ENCODE results near the gene CFAP99.
"Not testable (repeated sequence)": the region's sequence is repeated elsewhere in the genome, so short reads cannot be mapped to it uniquely, and the experiment has no call there.

CFAP99 gene

DNA sequence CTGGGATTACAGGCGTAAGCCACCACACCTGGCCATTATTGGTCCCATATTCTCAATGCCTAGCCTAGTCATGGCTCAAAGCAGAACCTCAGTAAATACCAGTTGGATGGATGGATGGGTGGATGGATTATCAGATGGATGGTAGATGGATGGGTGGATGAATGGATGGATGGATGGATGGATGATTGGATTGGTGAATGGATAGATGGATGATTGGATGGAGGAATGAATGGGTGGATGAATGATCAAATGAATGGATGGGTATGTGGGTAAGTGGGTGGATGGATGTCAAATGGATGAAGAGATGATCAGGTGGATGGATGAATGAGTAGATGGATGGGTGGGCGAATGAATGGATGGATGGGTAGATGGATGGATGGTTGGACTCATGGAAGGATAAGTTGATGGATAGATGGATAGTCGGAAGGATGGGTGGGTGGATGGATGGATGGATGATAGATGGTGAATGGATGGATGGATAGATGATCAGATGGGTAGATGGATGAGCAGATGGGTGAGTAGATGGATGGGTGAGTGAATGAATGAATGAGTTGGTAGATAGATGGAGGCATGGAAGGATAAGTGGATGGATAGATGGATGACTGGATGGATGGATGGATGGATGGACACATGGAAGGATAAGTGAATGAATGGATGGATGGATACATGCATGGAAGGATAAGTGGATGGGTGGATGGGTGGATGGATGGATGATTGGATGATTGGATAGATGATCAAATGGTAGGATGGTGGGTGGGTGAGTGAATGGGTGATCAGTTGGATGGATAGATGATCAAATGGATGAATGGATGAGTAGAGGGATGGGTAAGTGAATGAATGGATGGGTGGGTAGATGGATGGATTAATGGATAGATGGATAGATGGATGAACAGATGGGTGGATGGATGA, 28.2 kb downstream of the CFAP99 start:
- no peak for DNase-seq (ENCODE audit: low read depth in 3 of 3)

DNA sequence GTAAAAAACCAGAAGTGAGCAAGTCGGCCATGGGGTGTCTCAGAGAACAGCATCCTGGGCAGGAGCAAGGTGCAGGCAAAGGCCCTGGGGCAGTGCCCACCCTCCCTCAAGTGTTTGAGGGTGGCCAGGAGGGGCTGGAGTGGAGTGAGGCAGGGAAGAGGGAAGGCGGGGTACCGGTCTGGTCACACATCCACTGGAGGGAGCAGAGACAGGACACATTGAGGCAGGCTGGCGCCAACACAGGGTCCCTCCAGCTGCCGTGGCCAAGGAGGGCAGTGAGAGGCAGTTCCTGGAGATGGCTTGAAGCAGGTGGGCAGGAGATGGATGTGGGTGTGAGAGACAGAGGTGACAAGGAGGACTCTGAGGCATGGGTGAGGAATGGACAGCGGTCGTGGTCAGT, 29.8 kb downstream of the CFAP99 start:
- DNase-seq (ENCODE audit: low read depth in 3 of 3), result no peak

DNA sequence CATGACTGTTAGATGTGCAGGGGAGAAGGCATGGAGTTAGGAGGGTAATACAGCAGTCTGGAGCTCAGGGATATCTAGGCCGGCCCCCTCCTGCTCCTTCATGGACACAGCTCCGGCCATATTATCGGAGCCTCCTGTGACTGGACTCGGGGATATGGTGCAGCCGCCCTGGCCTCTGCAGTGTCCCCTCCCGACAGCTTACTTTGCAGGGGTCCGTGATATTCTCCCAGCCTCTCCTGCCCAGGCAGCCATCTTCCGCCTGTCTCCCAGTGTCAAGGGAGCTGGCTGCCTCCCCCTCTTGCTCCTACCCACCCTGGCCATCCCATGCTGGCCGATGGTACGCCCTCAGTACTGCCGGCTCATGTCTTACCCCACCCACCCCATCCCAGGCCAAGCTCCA, 30.3 kb downstream of the CFAP99 start:
- no peak for DNase-seq (ENCODE audit: low read depth in 3 of 3)

DNA sequence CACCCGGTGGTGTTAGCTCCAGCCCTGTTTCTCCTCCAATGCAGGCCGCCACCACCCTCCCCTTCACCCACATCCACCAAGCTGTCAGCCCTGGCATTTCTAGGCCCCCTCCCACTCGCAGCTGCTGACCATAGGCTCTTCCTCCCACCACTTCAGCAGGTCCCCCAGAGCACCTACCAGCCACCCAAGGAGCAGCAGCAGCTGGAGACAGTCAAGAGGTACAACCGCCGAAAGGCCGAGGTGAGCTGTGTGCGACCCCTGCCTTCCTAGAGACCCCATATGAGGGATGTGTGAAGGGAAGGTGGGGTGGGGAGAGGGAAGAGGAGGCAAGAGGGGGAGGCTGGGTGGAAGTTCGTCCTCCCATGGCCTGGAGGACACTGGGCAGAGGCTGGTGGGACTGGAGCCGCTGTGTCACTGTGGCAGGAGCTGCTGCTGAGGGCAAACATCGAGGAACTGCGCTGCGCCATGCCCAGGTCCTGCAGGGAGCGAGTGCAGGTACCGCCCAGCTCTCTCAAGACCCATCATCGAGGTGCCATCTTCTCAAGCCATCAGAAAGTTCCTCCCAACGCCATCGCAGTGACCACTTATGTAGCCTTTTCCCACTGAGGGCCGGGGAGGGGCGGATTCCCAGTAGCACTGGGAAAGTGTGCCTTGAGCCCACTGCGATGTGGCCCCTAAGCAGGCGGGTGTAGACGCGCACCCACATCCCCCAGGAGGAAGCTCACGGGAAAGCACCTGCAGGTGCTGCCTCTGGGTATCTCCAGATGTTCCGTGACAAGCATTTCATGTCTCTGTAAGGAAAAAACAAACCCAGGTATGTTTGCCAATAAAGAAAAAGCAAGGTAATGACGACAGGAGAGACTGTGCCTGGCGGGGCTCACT, 31.0 kb downstream of the CFAP99 start:
- no peak for DNase-seq (ENCODE audit: low read depth in 3 of 3)

DNA sequence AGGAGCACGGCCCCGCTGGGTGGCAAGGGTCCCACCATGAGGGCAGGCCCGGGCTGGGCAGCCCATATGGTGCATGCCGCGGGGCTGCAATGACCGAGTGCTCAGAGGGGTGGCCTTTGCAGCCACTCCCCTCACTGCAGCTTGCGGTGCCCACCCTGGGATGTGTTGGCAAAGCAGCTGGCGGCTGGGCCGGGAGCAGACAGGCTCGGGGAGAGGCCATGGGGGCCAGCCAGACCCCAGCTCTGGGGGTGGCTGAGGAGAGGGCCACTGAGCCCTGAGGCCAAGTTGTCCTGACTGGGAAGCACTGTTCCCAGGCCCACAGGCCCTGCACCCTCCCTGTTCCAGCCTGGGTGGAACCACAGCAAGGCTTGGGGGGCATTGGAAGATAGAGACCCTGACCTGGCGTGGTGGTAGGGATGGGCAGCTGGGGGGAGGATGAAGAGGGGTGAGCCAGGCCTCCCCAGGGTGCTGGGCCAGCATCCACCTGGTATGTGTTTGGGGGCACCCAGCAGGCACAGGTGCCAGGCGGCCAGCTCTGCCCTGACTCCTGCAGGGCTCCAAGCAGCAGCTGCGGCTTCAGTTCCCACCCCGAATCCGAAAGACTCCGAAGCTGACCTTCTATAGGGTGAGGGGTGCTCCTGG, 31.8 kb downstream of the CFAP99 start:
- no peak for DNase-seq (ENCODE audit: low read depth in 3 of 3)

DNA sequence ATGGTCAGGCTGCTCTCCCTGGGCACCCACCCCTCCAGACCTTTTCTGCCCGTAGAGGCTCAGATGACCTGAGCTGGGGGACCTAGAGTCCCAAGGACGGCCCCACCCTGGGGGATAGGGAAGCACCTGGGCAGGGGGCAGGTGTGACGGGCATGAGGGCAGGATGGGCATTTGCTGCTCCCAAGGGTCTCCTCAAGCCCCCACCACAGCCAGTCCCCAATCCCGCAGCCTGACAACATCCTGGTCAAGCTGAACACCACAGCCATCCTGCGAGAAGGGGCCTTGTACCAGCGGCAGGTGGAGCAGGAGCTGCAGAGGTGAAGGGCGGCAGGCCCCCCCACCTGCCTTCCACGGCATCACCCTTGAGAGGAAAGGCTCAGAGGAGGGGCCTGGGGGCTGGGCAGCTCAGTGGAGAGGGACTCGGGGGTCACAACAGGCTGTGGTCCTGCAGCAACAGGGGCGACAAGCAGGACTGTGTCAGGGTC, 32.3 kb downstream of the CFAP99 start:
- no peak for DNase-seq (ENCODE audit: low read depth in 3 of 3)

DNA sequence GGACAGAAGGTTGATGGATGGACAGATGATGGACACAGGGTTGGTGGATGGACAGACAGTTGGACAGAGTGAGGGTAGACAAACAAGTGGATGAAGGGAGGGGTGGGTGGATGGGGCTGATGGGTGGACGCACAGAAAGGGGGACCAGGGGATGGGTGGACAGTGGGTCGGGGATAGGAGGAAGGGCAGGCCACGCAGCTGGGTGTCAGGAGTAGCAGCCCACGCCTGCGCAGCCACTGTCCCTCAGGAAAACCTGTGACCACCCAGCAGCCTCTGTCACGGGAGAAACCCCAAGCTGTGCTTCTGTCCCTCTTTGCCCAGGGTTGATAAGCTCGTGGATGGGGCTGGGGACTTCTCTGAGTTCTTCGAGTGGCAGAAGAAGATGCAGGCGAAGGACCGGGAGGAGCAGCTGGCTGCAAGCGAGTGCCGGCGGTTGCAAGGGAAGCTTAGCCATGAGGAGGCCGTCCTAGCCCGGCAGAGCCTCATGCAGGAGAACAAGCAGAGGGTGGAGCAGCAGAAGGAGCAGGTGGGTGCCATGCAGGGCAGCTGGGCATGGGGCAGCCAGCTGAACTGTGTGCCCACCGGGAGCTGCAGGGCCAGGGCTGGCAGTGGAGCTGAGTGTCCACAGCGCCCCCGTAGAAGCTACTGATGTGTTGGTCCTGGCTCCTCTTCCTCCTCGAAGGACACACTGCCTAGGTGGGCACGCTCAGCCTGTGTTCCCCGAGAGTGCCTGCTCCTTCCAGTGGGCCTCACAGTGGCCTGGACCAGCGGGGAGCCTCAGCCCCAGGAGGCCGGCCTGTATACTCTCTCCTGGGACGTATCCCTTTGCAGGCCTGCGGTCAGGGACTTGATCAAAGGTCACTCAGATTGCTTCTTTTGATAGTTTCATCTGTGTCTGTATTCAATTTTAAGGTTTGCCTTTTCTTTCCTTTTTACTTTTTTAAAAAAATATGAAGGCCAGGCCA, 33.3 kb downstream of the CFAP99 start:
- no peak for DNase-seq (ENCODE audit: low read depth in 3 of 3)

DNA sequence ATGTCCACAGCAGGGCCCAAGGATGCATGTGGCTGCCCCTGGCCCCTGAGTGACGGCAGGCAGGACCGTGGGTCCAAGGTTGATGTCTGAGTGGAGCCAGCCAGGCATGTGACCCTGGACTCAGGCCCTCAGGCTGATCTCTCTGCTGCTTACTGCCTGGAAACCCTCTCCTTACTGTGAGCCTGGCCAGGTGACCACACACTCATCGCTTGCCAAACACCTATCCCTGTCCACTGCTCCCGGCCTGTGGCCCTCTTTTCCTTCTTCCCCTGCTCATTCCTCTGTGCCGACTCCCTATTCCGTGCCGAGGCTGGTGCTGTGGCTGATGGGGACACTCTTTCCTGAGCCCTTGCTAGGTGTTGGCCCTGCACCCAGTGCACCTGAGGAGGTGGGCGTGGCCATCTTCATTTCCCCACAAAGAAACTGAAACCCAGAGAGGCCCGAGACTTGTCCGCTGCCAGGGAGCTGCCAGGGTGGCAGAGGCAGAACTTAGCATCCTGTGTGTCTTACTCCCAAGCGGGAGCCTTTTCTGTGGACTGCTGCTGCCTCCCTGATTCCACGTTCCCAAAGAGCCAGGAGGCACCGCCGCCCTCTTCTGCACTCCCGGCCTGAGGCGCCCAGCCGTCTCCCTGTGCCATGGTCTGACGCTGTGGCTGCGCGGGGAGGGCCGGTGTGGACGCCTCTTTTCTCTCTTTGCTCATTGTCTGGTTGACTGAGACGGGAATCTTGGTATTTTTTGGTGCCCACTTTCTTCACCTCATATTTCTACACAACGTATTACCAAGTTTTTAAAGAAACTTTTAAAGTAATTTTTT, 38.9 kb downstream of the CFAP99 start:
- no peak for DNase-seq (ENCODE audit: low read depth in 3 of 3)

DNA sequence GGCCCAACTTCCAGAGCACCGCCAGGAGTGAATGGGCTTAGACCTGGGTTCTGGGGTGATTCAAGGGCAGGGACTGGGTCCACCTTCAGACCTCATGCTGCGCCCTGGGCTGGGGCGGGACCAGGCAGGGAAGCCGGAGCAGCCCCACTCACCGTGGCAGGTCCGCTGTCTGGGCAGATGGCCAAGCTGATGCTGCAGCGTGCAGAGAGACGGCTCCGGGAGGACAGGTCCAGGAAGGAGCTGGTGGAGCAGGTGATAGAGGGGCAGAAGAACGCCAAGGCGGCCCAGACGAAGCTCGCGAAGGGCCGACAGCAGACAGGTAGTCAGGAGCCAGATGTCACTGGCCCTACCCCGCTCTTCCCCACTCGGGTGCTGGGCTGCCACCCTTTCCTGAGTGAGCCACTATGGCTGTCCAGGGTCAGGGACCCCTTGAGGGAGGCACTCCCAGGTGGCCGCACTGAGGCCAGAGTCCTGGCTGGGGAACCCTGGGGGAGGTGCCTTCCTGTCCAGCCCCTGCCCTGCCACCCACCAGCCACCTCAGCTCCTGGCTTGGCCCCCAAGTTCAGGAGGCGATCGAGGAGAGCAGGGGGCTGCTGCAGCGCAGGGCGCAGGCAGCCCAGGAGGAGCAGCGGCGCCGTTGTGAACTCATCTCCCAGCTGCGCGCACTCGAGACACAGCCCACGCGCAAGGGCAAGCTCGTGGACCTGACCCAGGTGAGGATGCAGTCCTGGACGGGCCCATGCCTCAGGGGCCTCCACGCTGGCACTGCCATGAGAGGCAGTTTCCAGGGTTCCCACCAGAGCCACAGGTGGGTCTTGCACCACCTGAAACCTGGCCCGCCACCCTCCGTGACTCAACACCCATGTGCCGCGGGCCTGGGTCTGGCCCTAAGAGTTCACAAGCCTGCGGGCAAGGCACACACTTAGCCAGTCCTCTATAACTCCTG, 40.1 kb downstream of the CFAP99 start:
- no peak for DNase-seq (ENCODE audit: low read depth in 3 of 3)

DNA sequence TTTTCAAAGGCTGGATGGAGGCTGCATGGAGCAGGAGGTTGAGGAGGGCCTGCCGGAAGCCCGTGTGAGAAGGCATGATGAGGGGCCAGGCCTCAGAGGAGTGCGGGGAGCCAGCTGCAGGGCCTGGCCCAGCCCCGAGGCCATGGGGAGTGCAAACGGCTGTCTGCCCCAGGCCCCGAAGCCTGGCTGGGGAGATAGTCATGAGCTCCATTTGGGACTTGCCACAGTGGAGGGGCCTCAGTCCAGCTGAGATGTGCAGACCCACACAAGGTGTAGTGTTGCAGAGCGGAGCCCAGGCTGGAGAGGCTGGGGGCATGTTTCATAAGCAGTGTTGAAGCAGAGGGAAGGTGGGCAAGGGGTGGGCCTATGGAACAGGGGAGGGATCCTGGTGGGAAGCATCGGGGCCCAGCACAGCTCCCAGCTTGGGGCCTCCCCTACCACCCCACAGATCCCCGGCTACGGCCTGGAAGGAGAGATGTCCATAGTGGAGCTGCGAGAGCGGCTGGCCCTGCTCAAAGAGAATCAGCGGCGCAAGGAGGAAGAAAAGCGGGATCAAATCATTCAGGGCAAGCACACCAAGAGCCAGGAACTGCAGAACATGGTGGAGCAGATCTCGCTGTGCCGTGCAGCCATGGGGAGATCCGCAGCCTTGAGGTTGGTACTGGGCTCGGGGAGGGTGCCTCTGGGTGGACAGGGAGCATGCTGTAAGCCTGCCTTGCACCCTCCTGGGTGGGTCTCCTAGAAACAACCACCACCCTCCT, 41.0 kb downstream of the CFAP99 start:
- no peak for DNase-seq (ENCODE audit: low read depth in 3 of 3)

DNA sequence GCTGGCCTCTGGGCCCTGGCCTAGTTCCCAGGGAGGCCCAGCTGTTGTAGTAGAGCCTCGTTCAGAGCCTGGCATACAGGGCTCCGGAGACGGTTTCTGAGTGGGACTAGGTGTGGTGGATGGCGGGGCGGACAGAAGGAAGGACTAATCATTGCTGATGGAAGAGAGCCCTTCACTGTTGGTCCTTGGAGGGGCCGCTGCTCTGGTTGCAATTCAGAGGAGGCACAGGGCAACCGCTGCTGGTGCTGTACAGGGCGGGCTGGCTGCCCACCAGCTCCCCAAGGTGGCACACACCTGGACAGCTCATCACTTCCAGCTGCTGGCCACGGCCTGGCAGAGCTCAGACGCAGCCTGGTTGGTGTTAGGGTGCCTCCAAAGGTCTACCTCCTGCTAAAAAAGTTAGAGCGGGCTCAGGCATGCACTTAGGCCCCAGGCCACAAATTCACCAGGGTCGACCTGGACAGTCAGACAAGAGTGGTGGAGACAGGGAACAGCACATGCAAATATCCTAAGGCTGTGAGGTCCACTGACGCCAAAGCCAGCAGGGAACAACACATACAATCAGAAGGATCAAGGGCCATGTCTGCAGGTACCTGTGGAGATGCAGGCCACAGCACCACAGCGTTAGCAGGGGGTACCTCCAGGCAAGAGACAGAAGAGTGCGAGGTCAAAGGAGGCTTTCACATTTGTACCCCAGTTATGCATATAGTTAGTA, 42.6 kb downstream of the CFAP99 start:
- DNase-seq (ENCODE audit: low read depth in 3 of 3), result no peak

DNA sequence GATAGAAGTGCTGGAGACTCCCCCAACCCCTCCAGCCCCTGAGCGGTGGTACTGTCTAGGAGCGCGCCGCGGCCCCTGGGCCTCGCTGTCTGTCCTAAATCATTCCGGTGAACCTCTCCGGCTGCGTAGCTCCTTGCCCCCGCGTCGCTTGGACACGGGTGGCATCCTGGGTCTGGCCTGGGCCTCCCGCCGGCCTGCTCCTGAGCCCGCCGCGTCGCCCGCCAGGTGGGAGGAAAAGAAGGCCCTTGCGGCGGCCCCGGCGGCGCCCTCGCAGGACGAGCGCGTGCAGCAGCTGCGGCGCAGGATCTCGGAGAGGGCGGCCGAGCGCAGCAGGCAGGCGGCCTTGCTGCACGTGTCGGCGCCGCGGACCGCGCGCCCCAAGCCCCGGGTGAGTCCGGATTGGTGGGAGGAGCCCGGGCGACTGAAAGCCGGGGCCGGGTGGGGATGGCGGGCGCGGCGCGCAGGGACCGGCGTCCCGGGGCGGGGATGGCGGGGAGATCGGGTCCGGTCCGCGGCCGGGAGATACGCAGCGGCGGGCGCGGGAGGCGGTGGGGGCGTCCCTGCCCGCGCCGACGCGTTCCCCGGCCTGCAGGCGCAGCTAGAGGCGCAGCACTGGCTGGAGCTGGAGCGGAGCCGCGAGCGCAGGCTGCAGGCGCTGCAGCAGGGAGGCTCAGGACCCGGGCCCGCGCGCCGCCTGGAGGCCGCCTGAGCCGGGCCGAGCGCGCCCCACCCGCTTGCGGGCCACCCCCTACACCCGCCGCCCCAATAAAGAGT, 43.6 kb downstream of the CFAP99 start:
- DNase-seq (ENCODE audit: low read depth in 3 of 3), result peak in 2 of 3 donors; percentile 21 to 58

DNA sequence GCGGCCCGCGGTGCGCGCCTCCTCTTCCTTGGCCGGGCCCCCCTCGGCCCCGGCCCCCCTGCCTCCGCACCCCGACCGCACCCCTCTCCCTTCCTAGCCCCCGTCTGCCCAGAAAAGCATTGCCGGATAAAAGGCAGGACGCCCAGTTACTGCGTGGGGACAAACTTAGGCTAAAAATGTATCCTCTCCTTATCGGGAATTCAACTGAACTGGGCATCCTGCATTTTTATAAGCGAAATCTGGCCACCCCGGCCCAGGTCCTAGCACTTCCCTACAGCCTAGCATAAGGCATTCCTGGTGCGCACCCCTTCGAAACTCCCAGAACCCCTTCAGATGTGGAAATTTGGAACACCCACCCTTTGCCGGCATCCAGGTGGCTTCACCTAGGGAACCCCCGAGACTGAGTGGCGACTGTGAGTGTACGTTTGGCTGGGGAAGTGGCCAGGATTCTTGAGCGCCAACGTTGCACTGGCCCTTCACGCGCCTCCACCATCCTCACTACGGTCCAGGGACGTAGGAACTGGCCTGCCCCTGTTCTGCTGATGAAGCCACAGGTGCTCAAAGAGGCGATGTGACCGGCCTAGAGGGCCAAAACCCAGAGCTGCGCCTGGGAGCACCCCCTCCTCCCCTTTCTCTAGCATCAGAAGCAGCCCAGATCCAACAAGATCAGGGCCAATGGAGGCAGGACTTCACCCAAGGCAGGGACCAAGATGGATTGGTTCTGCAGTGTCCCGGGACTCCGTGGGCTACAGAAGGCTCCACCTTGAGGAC, 44.4 kb downstream of the CFAP99 start:
- no peak for DNase-seq (ENCODE audit: low read depth in 3 of 3)

DNA sequence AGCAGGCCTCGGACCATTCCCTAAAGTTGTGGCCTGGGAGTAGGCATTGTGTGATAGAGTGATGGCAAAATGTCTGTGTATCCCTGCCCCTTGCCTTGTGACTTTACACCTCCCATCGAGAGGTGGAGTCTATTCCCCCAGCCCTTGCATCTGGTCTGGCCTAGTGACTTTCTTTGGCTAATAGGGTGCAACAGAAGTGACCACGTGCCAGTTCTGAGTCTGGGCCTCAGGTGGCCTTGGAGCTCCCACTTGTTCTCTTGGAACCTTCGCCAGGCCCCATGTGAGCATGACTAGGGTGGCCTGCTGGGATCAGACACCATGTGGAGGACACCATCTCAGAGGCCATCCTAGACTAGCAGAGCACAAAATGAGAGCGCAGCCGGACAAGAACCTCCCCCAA, 46.3 kb downstream of the CFAP99 start:
- DNase-seq (ENCODE audit: low read depth in 3 of 3), result no peak

DNA sequence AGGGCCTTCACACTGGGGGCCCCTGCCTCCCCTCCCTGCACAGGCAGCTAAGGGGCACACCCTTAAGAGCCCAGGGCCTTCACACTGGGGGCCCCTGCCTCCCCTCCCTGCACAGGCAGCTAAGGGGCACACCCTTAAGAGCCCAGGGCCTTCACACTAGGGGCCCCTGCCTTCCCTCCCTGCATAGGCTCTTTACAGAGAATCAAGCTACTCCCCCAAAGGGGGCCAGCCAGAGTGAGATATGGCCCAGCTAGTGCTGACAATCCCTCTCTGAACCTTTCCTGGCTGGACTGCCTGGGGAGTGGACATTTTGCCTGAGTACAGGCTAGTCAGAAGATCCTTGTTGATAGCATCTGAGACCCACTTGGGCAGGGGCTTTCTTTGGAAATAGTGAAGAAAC, 46.8 kb downstream of the CFAP99 start:
- not testable (repeated sequence) for DNase-seq (ENCODE audit: low read depth in 3 of 3)
